KMS-11 (cell line): ENCODE data around the gene GULP1.

ENCODE experiments used
- H2AFZ ChIP-seq: fragments of 200-600 bp; sonication (generic); 2 replicates; pipeline ENCODE4 v1.6.1; 2016; ENCODE audit warnings: antibody characterized with exemption, mixed run types, low read depth
- H3K27ac ChIP-seq: fragments of 200-600 bp; sonication (generic); 2 replicates; pipeline ENCODE4 v1.6.1; 2016; ENCODE audit warnings: mild to moderate bottlenecking, mixed run types
- H3K27me3 ChIP-seq: fragments of 200-600 bp; sonication (generic); 2 replicates; pipeline ENCODE4 v1.6.1; 2017; ENCODE audit warnings: mild to moderate bottlenecking, low read depth, mixed run types, moderate library complexity; ENCODE audit not compliant: insufficient read depth
- H3K36me3 ChIP-seq: fragments of 200-600 bp; sonication (generic); 2 replicates; pipeline ENCODE4 v1.6.1; 2017; ENCODE audit warnings: mild to moderate bottlenecking, mixed run types; ENCODE audit not compliant: insufficient read depth
- H3K4me1 ChIP-seq: fragments of 200-600 bp; sonication (generic); 2 replicates; pipeline ENCODE4 v1.6.1; 2016; ENCODE audit warnings: mild to moderate bottlenecking, low read depth, mixed run types; ENCODE audit not compliant: poor library complexity, severe bottlenecking
- H3K4me2 ChIP-seq: fragments of 200-600 bp; sonication (generic); 2 replicates; pipeline ENCODE4 v1.7.0; 2016; ENCODE audit warnings: mild to moderate bottlenecking, mixed run types
- H3K4me3 ChIP-seq: fragments of 200-600 bp; sonication (generic); IDR thresholded peaks from 2 replicates; pipeline ENCODE4 v1.6.1; 2017; ENCODE audit warnings: low read depth, low read length, mixed read lengths; ENCODE audit not compliant: insufficient read depth
- H3K79me2 ChIP-seq: fragments of 200-600 bp; sonication (generic); 2 replicates; pipeline ENCODE4 v1.6.1; 2016; ENCODE audit warnings: low read depth, mixed run types; ENCODE audit not compliant: insufficient read depth
- H3K9ac ChIP-seq: fragments of 200-600 bp; sonication (generic); 2 replicates; pipeline ENCODE4 v1.6.1; 2016; ENCODE audit warnings: mild to moderate bottlenecking, mixed run types
- H4K20me1 ChIP-seq: fragments of 200-600 bp; sonication (generic); 2 replicates; pipeline ENCODE4 v1.6.1; 2016; ENCODE audit warnings: mild to moderate bottlenecking, mixed run types; ENCODE audit not compliant: insufficient read depth
- TF ChIP-seq, protein P1 (sequence below): fragments of 200-600 bp; sonication (generic); conservative IDR thresholded peaks from 2 replicates; pipeline ENCODE4 v1.6.1; 2017; ENCODE audit warnings: low read depth, mild to moderate bottlenecking, antibody characterized with exemption, low read length, moderate library complexity, mixed read lengths

The GULP1 gene

DNA sequence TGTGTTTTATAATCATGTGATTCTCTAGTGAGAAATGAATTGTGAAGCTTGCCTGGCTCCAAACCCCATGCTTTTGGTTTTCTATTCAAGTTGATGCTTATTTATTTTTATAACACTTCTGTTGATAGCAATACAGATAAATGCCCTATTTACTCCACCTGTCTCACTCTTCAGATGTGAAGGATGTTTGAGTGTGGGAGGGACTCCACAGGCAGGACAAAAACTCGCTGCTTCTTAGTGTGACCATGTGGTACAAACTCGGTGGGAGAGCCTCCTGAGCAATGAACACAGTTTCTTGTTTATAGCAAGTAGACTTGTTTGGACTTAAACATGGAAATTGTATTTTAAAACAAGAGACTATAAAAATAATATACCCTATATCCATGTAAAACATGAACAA lies 219.7 kb downstream of the GULP1 start:
- TF ChIP-seq, protein P1, sequence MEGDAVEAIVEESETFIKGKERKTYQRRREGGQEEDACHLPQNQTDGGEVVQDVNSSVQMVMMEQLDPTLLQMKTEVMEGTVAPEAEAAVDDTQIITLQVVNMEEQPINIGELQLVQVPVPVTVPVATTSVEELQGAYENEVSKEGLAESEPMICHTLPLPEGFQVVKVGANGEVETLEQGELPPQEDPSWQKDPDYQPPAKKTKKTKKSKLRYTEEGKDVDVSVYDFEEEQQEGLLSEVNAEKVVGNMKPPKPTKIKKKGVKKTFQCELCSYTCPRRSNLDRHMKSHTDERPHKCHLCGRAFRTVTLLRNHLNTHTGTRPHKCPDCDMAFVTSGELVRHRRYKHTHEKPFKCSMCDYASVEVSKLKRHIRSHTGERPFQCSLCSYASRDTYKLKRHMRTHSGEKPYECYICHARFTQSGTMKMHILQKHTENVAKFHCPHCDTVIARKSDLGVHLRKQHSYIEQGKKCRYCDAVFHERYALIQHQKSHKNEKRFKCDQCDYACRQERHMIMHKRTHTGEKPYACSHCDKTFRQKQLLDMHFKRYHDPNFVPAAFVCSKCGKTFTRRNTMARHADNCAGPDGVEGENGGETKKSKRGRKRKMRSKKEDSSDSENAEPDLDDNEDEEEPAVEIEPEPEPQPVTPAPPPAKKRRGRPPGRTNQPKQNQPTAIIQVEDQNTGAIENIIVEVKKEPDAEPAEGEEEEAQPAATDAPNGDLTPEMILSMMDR = no peak
- no peak overlapping the region for H3K4me2 ChIP-seq
- H3K36me3 ChIP-seq = no peaks in the 10 kb centered on the region
- H3K27me3 ChIP-seq = no peaks in the 10 kb centered on the region
- no peak overlapping the region for H3K4me3 ChIP-seq
- H4K20me1 ChIP-seq = no peaks in the 10 kb centered on the region
- peaks cover 4% of the 10 kb centered on the region for H3K4me1 ChIP-seq
- H3K27ac ChIP-seq = no peak overlapping the region
- no peak overlapping the region for H3K9ac ChIP-seq
- H3K79me2 ChIP-seq = no peaks in the 10 kb centered on the region
- H2AFZ ChIP-seq = no peak overlapping the region

DNA sequence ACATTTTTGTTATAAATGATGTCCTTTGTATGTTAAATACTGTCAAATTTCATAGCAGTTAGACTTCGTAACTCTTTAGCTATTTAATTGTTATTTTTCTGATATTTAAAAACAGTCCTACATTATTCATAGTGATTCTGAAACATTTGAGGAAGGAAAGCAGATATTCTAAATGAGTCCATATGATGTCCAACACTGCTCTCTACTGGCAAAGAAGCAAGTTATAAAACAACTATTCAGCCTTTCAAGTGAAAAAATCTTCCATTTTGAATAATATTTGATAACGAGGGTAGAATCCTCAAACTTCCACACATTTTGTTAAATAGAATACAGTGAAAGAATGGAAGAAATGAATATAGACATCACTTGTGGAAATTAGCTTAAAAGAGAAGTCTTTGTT lies 220.8 kb downstream of the GULP1 start:
- H3K9ac ChIP-seq = no peak overlapping the region
- peaks cover 4% of the 10 kb centered on the region for H3K4me1 ChIP-seq
- H3K27me3 ChIP-seq = no peaks in the 10 kb centered on the region
- H3K36me3 ChIP-seq = no peaks in the 10 kb centered on the region
- no peaks in the 10 kb centered on the region for H4K20me1 ChIP-seq
- no peaks in the 10 kb centered on the region for H3K79me2 ChIP-seq
- no peak overlapping the region for H3K4me2 ChIP-seq
- no peak overlapping the region for H2AFZ ChIP-seq
- TF ChIP-seq, protein P1 = peak; percentile 80
- no peak overlapping the region for H3K27ac ChIP-seq
- H3K4me3 ChIP-seq = no peak overlapping the region

DNA sequence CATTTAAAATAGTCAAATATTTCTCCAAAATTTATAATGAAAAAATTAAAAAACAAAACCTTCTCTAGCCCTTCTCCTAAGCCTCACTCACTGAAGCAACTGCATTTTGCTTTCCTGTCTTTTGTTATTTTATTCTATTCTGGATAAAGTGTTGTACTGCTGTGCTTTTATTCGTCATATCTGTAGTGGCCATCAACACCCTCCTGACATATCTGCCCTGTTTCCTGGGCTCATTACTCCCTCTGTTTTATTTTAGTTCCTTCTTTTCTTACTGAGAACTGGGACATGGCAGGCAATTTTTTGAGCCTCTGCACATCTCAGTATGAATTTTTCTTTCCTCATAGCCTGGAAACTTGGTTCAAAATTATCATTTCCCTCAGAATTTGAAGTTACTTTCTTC lies 224.2 kb downstream of the GULP1 start:
- no peaks in the 10 kb centered on the region for H3K36me3 ChIP-seq
- no peak overlapping the region for H3K27ac ChIP-seq

DNA sequence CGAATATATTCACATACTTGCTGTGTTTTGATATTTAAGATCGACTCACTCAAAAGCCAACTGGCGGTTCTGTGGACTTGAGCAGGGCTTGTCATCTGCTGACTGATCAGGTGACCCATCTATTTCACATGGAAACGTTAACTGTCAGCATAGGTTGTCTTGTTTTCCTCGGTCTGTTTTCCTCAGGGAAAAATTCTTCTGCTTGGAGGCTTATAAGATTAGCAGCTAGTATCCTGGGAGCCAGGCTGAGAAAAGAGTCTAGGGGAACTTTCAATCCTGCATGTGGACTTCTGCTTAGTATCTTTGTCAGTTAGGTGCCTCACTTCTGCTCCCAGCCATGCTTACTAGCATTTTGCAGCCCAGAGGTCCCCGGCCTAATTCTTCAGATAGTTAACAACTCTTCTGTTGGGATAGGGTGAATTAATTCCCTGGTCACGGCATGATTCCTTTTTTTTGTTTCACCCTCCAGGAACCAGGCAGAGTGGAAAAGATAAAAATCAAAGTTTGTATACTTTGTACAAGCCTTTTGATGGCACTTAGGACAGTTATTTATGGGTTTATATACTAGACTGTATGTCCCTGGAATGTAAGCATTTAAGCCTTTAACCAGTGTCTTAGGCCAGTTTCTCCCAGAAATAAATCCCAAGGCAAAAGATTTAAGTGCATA lies 226.0 kb downstream of the GULP1 start:
- Histone ChIP-seq H2AFZ (no peak overlapping the region), H4K20me1 (no peaks in the 10 kb centered on the region), H3K4me1 (no peaks in the 10 kb centered on the region), H3K27ac (no peak overlapping the region), H3K79me2 (no peaks in the 10 kb centered on the region), H3K36me3 (no peaks in the 10 kb centered on the region), H3K27me3 (no peaks in the 10 kb centered on the region), H3K9ac (no peak overlapping the region), H3K4me3 (no peak overlapping the region), H3K4me2 (no peak overlapping the region)
- TF ChIP-seq, protein P1 = no peak

More for the DNA sequence above, 224.2 kb downstream of the GULP1 start:
- Histone ChIP-seq H3K4me1 (peaks cover 4% of the 10 kb centered on the region), H3K79me2 (no peaks in the 10 kb centered on the region), H2AFZ (no peak overlapping the region), H3K4me2 (no peak overlapping the region), H3K27me3 (no peaks in the 10 kb centered on the region), H3K4me3 (no peak overlapping the region), H4K20me1 (no peaks in the 10 kb centered on the region), H3K9ac (no peak overlapping the region)
- TF ChIP-seq, protein P1 = no peak
